IMR-90 (cell line): ENCODE measurements around the gene TAS2R42. TPM values are rescaled to one million over a fixed set of nuclear protein-coding genes. Genes with fewer than 3 reads are reported as not detected.

Experiments
- ATAC-seq: fragments of 200-7000 bp; cut with Tn5 transposase; 2 replicates; pipeline ENCODE4 v1.9.1; 2020; ENCODE audit warnings: low read depth, mild to moderate bottlenecking, moderate library complexity
- BruUV-seq: library from RNA; stranded (reverse); fragments of 400-500 nt; replicated peaks from 2 replicates; lab custom pipeline; 2021; lab: Mats Ljungman, UMichigan
- CTCF ChIA-PET: fragments of 300-600 bp; formaldehyde crosslinking; extraction: SDS; loops from one replicate; lab custom pipeline; 2021; ENCODE audit warnings: antibody characterized with exemption; lab: Yijun Ruan, JAX
- POLR2A ChIA-PET: fragments of 300-600 bp; sonication (Branson Sonifier 250); formaldehyde crosslinking; loops from one replicate; lab custom pipeline; 2022; ENCODE audit warnings: antibody characterized with exemption; ENCODE audit not compliant: unreplicated experiment; lab: Charles Lee
- DNase-seq: peaks from one replicate; pipeline ENCODE4 v3.0.0; 2013
- H2AFZ ChIP-seq: replicated peaks from 2 replicates; pipeline ENCODE3; 2013; ENCODE audit warnings: low read length, mild to moderate bottlenecking; ENCODE audit not compliant: poor library complexity
- H2AK5ac ChIP-seq: 2 replicates; pipeline ENCODE4 v1.6.1; 2013; ENCODE audit warnings: low read depth, low read length, inconsistent platforms
- H2AK9ac ChIP-seq: replicated peaks from 2 replicates; pipeline ENCODE3; 2013; ENCODE audit warnings: mild to moderate bottlenecking, low read depth, low read length, moderate library complexity; ENCODE audit not compliant: poor library complexity
- H2BK120ac ChIP-seq: 2 replicates; pipeline ENCODE4 v1.6.1; 2013; ENCODE audit warnings: low read depth, low read length, inconsistent platforms
- H2BK15ac ChIP-seq: 3 replicates; pipeline ENCODE4 v1.6.1; 2013; ENCODE audit warnings: low read depth, low read length, inconsistent platforms
- H2BK20ac ChIP-seq: 2 replicates; pipeline ENCODE4 v1.6.1; 2013; ENCODE audit warnings: low read depth, mild to moderate bottlenecking, inconsistent platforms, low read length, moderate library complexity
- H2BK5ac ChIP-seq: 2 replicates; pipeline ENCODE4 v1.6.1; 2013; ENCODE audit warnings: mild to moderate bottlenecking, low read depth, low read length, inconsistent platforms; ENCODE audit not compliant: poor library complexity, severe bottlenecking
- H3K14ac ChIP-seq: replicated peaks from 2 replicates; pipeline ENCODE4 v1.6.1; 2013; ENCODE audit warnings: low read depth, low read length, inconsistent platforms
- H3K18ac ChIP-seq: 2 replicates; pipeline ENCODE4 v1.6.1; 2013; ENCODE audit warnings: low read depth, low read length, control low read depth
- H3K23ac ChIP-seq: 2 replicates; pipeline ENCODE4 v1.6.1; 2013; ENCODE audit warnings: low read depth, low read length, inconsistent platforms
- H3K27ac ChIP-seq: 2 replicates; pipeline ENCODE4 v1.5.1; 2013; ENCODE audit warnings: mild to moderate bottlenecking, control low read depth, low read length; ENCODE audit not compliant: insufficient read depth
- H3K27me3 ChIP-seq: 2 replicates; pipeline ENCODE4 v1.6.1; 2013; ENCODE audit warnings: low read length; ENCODE audit not compliant: control insufficient read depth, insufficient read depth
- H3K36me3 ChIP-seq: 2 replicates; pipeline ENCODE4 v1.6.1; 2013; ENCODE audit warnings: low read length, mixed read lengths; ENCODE audit not compliant: control insufficient read depth, insufficient read depth
- H3K4ac ChIP-seq: 2 replicates; pipeline ENCODE4 v1.6.1; 2013; ENCODE audit warnings: low read depth, low read length, inconsistent platforms
- H3K4me1 ChIP-seq: 2 replicates; pipeline ENCODE4 v1.6.1; 2013; ENCODE audit warnings: low read length, mixed read lengths; ENCODE audit not compliant: control insufficient read depth, insufficient read depth
- H3K4me2 ChIP-seq: 2 replicates; pipeline ENCODE4 v1.6.1; 2013; ENCODE audit warnings: low read depth, mild to moderate bottlenecking, control low read depth, low read length, moderate library complexity
- H3K4me3 ChIP-seq: 2 replicates; pipeline ENCODE4 v1.5.1; 2013; ENCODE audit warnings: low read depth, mild to moderate bottlenecking, control low read depth, low read length, moderate library complexity; ENCODE audit not compliant: insufficient read depth
- H3K56ac ChIP-seq: 2 replicates; pipeline ENCODE4 v1.6.1; 2013; ENCODE audit warnings: low read length, inconsistent platforms; ENCODE audit not compliant: insufficient read depth; ENCODE audit errors: extremely low read depth
- H3K79me1 ChIP-seq, 2 experiments: 2 replicates each; pipeline ENCODE4 v1.6.1; 2013; ENCODE audit warnings: low read length in 2 of 2, inconsistent platforms in 1 of 2, low read depth in 1 of 2
- H3K9ac ChIP-seq: 2 replicates; pipeline ENCODE4 v1.6.1; 2013; ENCODE audit warnings: low read depth, low read length, control low read depth
- H3K9me1 ChIP-seq: 2 replicates; pipeline ENCODE4 v1.6.1; 2013; ENCODE audit warnings: low read length, inconsistent platforms; ENCODE audit not compliant: insufficient read depth
- H3K9me3 ChIP-seq: 2 replicates; pipeline ENCODE4 v1.6.1; 2013; ENCODE audit warnings: low read length; ENCODE audit not compliant: control insufficient read depth, insufficient read depth
- H4K20me1 ChIP-seq: 2 replicates; pipeline ENCODE4 v1.6.1; 2013; ENCODE audit warnings: low read length, inconsistent platforms; ENCODE audit not compliant: insufficient read depth
- H4K5ac ChIP-seq: 2 replicates; pipeline ENCODE4 v1.6.1; 2013; ENCODE audit warnings: mild to moderate bottlenecking, low read depth, low read length, control low read depth
- H4K8ac ChIP-seq, 2 experiments: 2 replicates each; pipeline ENCODE4 v1.6.1; 2013; ENCODE audit warnings: low read depth in 2 of 2, low read length in 2 of 2, control low read depth in 1 of 2, inconsistent platforms in 1 of 2
- H4K91ac ChIP-seq: 2 replicates; pipeline ENCODE4 v1.6.1; 2013; ENCODE audit warnings: low read depth, low read length, inconsistent platforms; ENCODE audit not compliant: insufficient read depth
- BHLHE40 ChIP-seq: fragments of 150-350 bp; IDR thresholded peaks from 2 replicates; pipeline ENCODE4 v1.6.1; 2016; ENCODE audit warnings: mild to moderate bottlenecking, low read depth, low read length
- CEBPB ChIP-seq: IDR thresholded peaks from 2 replicates; pipeline ENCODE4 v1.6.1; 2012; ENCODE audit warnings: low read depth, low read length, improper control_type of control experiment
- CHD1 ChIP-seq: IDR thresholded peaks from 2 replicates; pipeline ENCODE4 v1.6.1; 2012; ENCODE audit warnings: low read depth, low read length, improper control_type of control experiment
- FOS ChIP-seq: fragments of 150-350 bp; IDR thresholded peaks from 2 replicates; pipeline ENCODE4 v1.6.1; 2016; ENCODE audit warnings: low read depth, low read length
- MAFK ChIP-seq: IDR thresholded peaks from 2 replicates; pipeline ENCODE4 v1.6.1; 2012; ENCODE audit warnings: low read depth, low read length, improper control_type of control experiment
- MAZ ChIP-seq: IDR thresholded peaks from 2 replicates; pipeline ENCODE4 v1.6.1; 2012; ENCODE audit warnings: low read depth, mild to moderate bottlenecking, low read length, improper control_type of control experiment, moderate library complexity, borderline replicate concordance
- MXI1 ChIP-seq: IDR thresholded peaks from 2 replicates; pipeline ENCODE4 v1.6.1; 2012; ENCODE audit warnings: low read depth, mild to moderate bottlenecking, low read length, moderate library complexity, borderline replicate concordance
- NFE2L2 ChIP-seq: fragments of 150-350 bp; IDR thresholded peaks from 2 replicates; pipeline ENCODE4 v1.6.1; 2016; ENCODE audit warnings: low read depth, mild to moderate bottlenecking, low read length
- POLR2A ChIP-seq: IDR thresholded peaks from 2 replicates; pipeline ENCODE4 v1.6.1; 2012; ENCODE audit warnings: mild to moderate bottlenecking, low read depth, low read length
- RAD21 ChIP-seq: IDR thresholded peaks from 2 replicates; pipeline ENCODE4 v1.6.1; 2012; ENCODE audit warnings: low read length, improper control_type of control experiment
- RCOR1 ChIP-seq: IDR thresholded peaks from 2 replicates; pipeline ENCODE4 v1.6.1; 2012; ENCODE audit warnings: mild to moderate bottlenecking, low read length, improper control_type of control experiment; ENCODE audit not compliant: insufficient replicate concordance
- RFX5 ChIP-seq: IDR thresholded peaks from 2 replicates; pipeline ENCODE4 v1.8.0; 2012; ENCODE audit warnings: low read depth, mild to moderate bottlenecking, low read length, moderate library complexity
- SMC3 ChIP-seq: fragments of 150-350 bp; IDR thresholded peaks from 2 replicates; pipeline ENCODE4 v1.6.1; 2016; ENCODE audit warnings: low read depth, mild to moderate bottlenecking, antibody characterized with exemption, low read length, moderate library complexity
- WGBS, 2 experiments: methylation state at CpG; one replicate each; pipeline versions ENCODE4 v1.1.5 to v1.1.7; 2013; ENCODE audit warnings: missing lambda C conversion rate in 2 of 2; ENCODE audit not compliant: insufficient read length in 1 of 2; ENCODE audit errors: extremely low coverage in 2 of 2; 5-methylcytosine and 5-hydroxymethylcytosine counted together
- dilution Hi-C: fragments of 300-500 bp; cut with HindIII; formaldehyde crosslinking; loops from one replicate; pipeline ENCODE4 v1.14.3; 2018; ENCODE audit warnings: low sequenced_read_pairs; ENCODE audit not compliant: unreplicated experiment
- in situ Hi-C: fragments of 300-500 bp; cut with MboI; formaldehyde crosslinking; loops from 3 replicates; pipeline ENCODE4 v1.14.3; 2019; ENCODE audit warnings: low sequenced_read_pairs, inconsistent platforms, mixed read lengths
- intact Hi-C: fragments of 100-400 bp; cut with micrococcal nuclease; formaldehyde crosslinking; loops from 2 replicates; pipeline ENCODE4 v1.10.0; 2022
- polyA plus RNA-seq, 3 experiments: library from polyadenylated mRNA; depleted of rRNA; stranded (reverse); fragments of >200 nt; gene quantifications; 2 replicates each; pipeline ENCODE4 v1.2.3, GENCODE V29; 2012; ENCODE audit warnings: low replicate concordance in 1 of 3
- total RNA-seq: library from RNA; depleted of rRNA; stranded (reverse); fragments of >200 nt; gene quantifications from 2 replicates; pipeline ENCODE4 v1.2.3, GENCODE V29; 2012
- TF ChIP-seq, protein P1 (sequence below): fragments of 150-350 bp; IDR thresholded peaks from 2 replicates; pipeline ENCODE4 v1.6.1; 2017; ENCODE audit warnings: mild to moderate bottlenecking, antibody characterized with exemption, low read length, low read depth
- TF ChIP-seq, protein P2 (sequence below): fragments of 150-350 bp; IDR thresholded peaks from 2 replicates; pipeline ENCODE4 v1.6.1; 2016; ENCODE audit warnings: low read depth, mild to moderate bottlenecking, low read length, moderate library complexity, borderline replicate concordance
- TF ChIP-seq, protein P3 (sequence below): conservative IDR thresholded peaks from 2 replicates; pipeline ENCODE4 v1.5.1; 2012; ENCODE audit warnings: mild to moderate bottlenecking, low read depth, low read length, improper control_type of control experiment

Gene TAS2R42
- total and polyA plus RNA-seq, 2 of the 4 experiments (the other 2 are of a cell fraction), result not detected

DNA sequence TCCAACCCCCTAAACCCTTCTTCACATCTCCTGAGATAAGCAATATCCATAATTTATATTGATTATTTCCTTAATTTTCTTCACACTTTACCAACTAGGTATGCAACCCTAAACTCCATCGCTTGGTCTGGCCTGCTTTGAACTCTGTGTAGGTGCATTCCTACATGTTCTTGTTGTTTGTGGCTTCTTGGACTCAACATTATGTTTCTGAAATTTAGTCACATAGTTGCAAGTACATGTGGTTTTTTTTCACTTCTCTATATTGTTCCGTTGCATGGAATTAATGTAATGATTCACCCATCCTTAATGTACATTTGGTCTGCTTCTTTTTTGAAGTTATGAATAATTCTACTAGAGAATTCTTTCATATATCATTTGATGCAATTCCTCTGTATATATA is 50.7 kb downstream of the TAS2R42 start:
- Histone ChIP-seq H2AK5ac (no peak overlapping the region), H3K4me2 (no peak overlapping the region), H3K27ac (no peak overlapping the region), H2BK5ac (no peak overlapping the region), H3K14ac (no peak overlapping the region), H2AK9ac (no peak overlapping the region), H2BK15ac (no peak overlapping the region), H4K91ac (no peak overlapping the region), H2AFZ (no peak overlapping the region), H3K18ac (no peak overlapping the region), H3K9me1 (no peaks in the 10 kb centered on the region), H3K9me3 (no peaks in the 10 kb centered on the region), H2BK120ac (no peak overlapping the region), H3K4ac (no peak overlapping the region), H4K5ac (no peak overlapping the region), H4K8ac (no peak overlapping the region), H3K27me3 (no peaks in the 10 kb centered on the region), H4K20me1 (peaks cover 1% of the 10 kb centered on the region), H3K4me1 (no peaks in the 10 kb centered on the region), H3K9ac (no peak overlapping the region), H3K36me3 (no peaks in the 10 kb centered on the region), H2BK20ac (no peak overlapping the region), H3K4me3 (no peak overlapping the region), H3K56ac (no peak overlapping the region), H3K79me1 (peaks cover 14 to 20% of the 10 kb centered on the region in 2 experiments), H3K23ac (no peak overlapping the region)
- CTCF ChIA-PET, result no interaction called here
- dilution Hi-C loops (no loop called here), in situ Hi-C loops (no loop called here), intact Hi-C loops (no loop called here)
- ATAC-seq, result no peak
- TF ChIP-seq MAFK, result no peak
- TF ChIP-seq CHD1, result no peak
- no peak for TF ChIP-seq MAZ
- TF ChIP-seq CEBPB, result no peak
- no peak for TF ChIP-seq RFX5
- no peak for TF ChIP-seq MXI1
- TF ChIP-seq SMC3, result no peak
- no peak for TF ChIP-seq POLR2A
- TF ChIP-seq BHLHE40, result no peak
- no peak for TF ChIP-seq FOS
- TF ChIP-seq, protein P1, sequence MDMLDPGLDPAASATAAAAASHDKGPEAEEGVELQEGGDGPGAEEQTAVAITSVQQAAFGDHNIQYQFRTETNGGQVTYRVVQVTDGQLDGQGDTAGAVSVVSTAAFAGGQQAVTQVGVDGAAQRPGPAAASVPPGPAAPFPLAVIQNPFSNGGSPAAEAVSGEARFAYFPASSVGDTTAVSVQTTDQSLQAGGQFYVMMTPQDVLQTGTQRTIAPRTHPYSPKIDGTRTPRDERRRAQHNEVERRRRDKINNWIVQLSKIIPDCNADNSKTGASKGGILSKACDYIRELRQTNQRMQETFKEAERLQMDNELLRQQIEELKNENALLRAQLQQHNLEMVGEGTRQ, result no peak
- TF ChIP-seq, protein P2, sequence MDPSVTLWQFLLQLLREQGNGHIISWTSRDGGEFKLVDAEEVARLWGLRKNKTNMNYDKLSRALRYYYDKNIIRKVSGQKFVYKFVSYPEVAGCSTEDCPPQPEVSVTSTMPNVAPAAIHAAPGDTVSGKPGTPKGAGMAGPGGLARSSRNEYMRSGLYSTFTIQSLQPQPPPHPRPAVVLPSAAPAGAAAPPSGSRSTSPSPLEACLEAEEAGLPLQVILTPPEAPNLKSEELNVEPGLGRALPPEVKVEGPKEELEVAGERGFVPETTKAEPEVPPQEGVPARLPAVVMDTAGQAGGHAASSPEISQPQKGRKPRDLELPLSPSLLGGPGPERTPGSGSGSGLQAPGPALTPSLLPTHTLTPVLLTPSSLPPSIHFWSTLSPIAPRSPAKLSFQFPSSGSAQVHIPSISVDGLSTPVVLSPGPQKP, result no peak
- no peak for TF ChIP-seq RCOR1
- TF ChIP-seq, protein P3, sequence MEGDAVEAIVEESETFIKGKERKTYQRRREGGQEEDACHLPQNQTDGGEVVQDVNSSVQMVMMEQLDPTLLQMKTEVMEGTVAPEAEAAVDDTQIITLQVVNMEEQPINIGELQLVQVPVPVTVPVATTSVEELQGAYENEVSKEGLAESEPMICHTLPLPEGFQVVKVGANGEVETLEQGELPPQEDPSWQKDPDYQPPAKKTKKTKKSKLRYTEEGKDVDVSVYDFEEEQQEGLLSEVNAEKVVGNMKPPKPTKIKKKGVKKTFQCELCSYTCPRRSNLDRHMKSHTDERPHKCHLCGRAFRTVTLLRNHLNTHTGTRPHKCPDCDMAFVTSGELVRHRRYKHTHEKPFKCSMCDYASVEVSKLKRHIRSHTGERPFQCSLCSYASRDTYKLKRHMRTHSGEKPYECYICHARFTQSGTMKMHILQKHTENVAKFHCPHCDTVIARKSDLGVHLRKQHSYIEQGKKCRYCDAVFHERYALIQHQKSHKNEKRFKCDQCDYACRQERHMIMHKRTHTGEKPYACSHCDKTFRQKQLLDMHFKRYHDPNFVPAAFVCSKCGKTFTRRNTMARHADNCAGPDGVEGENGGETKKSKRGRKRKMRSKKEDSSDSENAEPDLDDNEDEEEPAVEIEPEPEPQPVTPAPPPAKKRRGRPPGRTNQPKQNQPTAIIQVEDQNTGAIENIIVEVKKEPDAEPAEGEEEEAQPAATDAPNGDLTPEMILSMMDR, result no peak
- TF ChIP-seq NFE2L2, result no peak
- no peak for TF ChIP-seq RAD21
- no CpG with 5 or more reads among the region's 2 CpGs for WGBS, 2 experiments
- POLR2A ChIA-PET, result no interaction called here
- no peak for DNase-seq
- no TSS peak for BruUV-seq
